ENCODE results near the gene FOXJ1. TPM values are rescaled to one million over a fixed set of nuclear protein-coding genes. Genes with fewer than 3 reads are reported as not detected.

The FOXJ1 gene
- total and polyA plus RNA-seq, 2 donors, result 0.52 to 0.75 TPM

GRCh38 chr17:76132574-76133338 lies 8.3 kb downstream of the FOXJ1 start:
- Histone ChIP-seq H3K4me1 (ENCODE audit: control insufficient read depth in 2 of 2, insufficient read depth in 2 of 2, low read length in 2 of 2) (peaks cover 0 to 18% of the 10 kb centered on the region in 2 donors), H3K27ac (ENCODE audit: low read depth in 1 of 2, low read length in 1 of 2) (no peak overlapping the region), H3K36me3 (ENCODE audit: control insufficient read depth in 2 of 2, insufficient read depth in 2 of 2, low read length in 1 of 2) (no peaks in the 10 kb centered on the region), H3K4me3 (ENCODE audit: low read length in 2 of 2) (no peak overlapping the region), H3K27me3 (ENCODE audit: control insufficient read depth in 2 of 2, insufficient read depth in 1 of 2, low read length in 1 of 2) (peaks cover 0 to 50% of the 10 kb centered on the region in 2 donors), H3K9me3 (ENCODE audit: control insufficient read depth in 2 of 2, insufficient read depth in 1 of 2, low read length in 1 of 2) (no peaks in the 10 kb centered on the region)
- no peak for DNase-seq (ENCODE audit: low read depth in 6 of 9, low spot score in 9 of 9)
- WGBS, result 90% methylated on average over 21 of the region's 21 CpGs

DNA sequence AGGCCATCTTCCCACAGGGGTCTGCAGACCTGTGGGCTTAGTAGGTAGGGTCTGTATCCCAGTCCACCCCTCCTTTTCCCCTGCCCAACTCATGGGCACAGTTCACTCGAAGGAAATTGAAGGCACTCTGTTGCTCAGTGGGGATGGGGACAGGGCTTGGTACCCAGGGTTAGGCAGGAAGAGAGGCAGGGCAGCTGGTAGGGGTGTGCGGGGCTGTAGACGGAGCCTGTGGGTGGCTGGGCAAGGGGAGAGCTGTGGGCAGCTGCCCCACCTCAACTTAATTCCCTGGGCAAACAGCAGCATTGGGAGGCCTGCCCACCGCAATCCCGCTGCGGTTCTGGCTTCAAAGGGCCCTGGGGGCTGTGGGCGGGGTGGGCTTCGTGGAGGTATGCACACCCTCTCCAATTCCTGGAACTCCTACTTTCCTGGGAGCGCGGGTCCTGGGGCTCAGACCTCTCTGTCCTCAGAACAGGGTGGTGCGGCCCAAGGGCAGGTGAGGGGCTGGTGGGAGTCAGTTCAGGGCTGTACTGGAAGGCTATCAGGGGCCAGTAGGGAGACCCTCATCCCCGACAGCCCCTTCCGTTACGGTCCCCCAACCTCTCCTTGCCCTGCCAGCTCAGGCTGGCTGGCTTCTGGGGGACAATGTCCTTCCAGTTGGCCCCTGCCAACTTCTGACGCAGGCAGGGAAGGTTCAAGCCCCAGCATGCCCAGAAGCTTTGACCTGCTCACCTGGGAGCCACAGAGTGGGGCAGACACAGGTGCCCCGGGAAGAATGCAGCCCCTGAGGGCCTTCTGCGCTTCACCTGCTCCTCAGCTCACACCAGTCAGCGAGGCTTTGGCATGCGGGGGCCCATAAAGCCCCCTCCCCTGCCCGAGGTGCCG lies 9.1 kb downstream of the FOXJ1 start:
- H3K4me3 ChIP-seq (ENCODE audit: low read length in 2 of 2), result no peak overlapping the region
- peaks cover 0 to 42% of the 10 kb centered on the region in 2 donors for H3K27me3 ChIP-seq (ENCODE audit: control insufficient read depth in 2 of 2, insufficient read depth in 1 of 2, low read length in 1 of 2)
- H3K9me3 ChIP-seq (ENCODE audit: control insufficient read depth in 2 of 2, insufficient read depth in 1 of 2, low read length in 1 of 2), result no peaks in the 10 kb centered on the region
- H3K4me1 ChIP-seq (ENCODE audit: control insufficient read depth in 2 of 2, insufficient read depth in 2 of 2, low read length in 2 of 2), result peaks cover 0 to 18% of the 10 kb centered on the region in 2 donors
- 94% methylated on average over 21 of the region's 21 CpGs for WGBS
- DNase-seq (ENCODE audit: low read depth in 6 of 9, low spot score in 9 of 9), result no peak
- no peaks in the 10 kb centered on the region for H3K36me3 ChIP-seq (ENCODE audit: control insufficient read depth in 2 of 2, insufficient read depth in 2 of 2, low read length in 1 of 2)
- no peak overlapping the region for H3K27ac ChIP-seq (ENCODE audit: low read depth in 1 of 2, low read length in 1 of 2)

DNA sequence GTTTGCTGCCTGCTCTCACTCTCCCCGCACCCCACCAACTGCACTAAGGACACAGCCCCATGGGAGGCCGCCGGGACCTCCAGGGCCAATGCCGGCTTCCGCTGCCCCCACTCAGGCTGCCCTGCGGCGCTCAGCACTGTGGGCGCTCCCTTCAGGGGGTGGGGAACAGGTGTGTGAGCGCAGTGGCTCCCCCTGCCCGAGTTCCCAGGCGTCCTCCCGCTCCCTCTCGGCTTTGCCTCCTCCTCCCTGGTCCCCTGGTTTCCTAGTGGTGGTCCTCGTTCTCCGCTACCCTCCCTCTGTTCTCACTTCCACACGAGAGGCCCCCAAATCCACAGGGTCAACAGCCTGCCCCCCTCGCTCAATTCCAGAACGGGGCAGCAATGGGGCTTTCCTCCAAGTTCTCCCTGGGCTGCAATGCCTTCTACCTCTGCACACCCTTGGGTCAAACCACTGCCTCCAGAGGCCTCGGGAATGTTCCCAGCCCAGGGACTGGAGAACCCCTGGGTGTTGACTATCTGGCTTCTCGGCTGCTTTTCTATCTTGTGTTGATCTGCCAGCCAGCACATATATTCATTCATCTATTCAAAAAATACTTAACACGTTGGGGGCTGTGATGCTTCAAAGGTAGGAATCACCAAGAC lies 9.9 kb downstream of the FOXJ1 start:
- Histone ChIP-seq H3K9me3 (ENCODE audit: control insufficient read depth in 2 of 2, insufficient read depth in 1 of 2, low read length in 1 of 2) (no peaks in the 10 kb centered on the region), H3K27ac (ENCODE audit: low read depth in 1 of 2, low read length in 1 of 2) (no peak overlapping the region), H3K36me3 (ENCODE audit: control insufficient read depth in 2 of 2, insufficient read depth in 2 of 2, low read length in 1 of 2) (no peaks in the 10 kb centered on the region), H3K27me3 (ENCODE audit: control insufficient read depth in 2 of 2, insufficient read depth in 1 of 2, low read length in 1 of 2) (peaks cover 0 to 34% of the 10 kb centered on the region in 2 donors), H3K4me1 (ENCODE audit: control insufficient read depth in 2 of 2, insufficient read depth in 2 of 2, low read length in 2 of 2) (peaks cover 0 to 18% of the 10 kb centered on the region in 2 donors), H3K4me3 (ENCODE audit: low read length in 2 of 2) (no peak overlapping the region)
- no peak for DNase-seq (ENCODE audit: low read depth in 6 of 9, low spot score in 9 of 9)
- 89% methylated on average over 21 of the region's 21 CpGs for WGBS

- WGBS, result 53% methylated on average over 13 of the region's 13 CpGs
- Histone ChIP-seq H3K9me3 (ENCODE audit: control insufficient read depth in 2 of 2, insufficient read depth in 1 of 2, low read length in 1 of 2) (no peaks in the 10 kb centered on the region), H3K36me3 (ENCODE audit: control insufficient read depth in 2 of 2, insufficient read depth in 2 of 2, low read length in 1 of 2) (no peaks in the 10 kb centered on the region), H3K4me1 (ENCODE audit: control insufficient read depth in 2 of 2, insufficient read depth in 2 of 2, low read length in 2 of 2) (peaks cover 0 to 14% of the 10 kb centered on the region in 2 donors), H3K27me3 (ENCODE audit: control insufficient read depth in 2 of 2, insufficient read depth in 1 of 2, low read length in 1 of 2) (peaks cover 0 to 27% of the 10 kb centered on the region in 2 donors), H3K4me3 (ENCODE audit: low read length in 2 of 2) (no peak overlapping the region), H3K27ac (ENCODE audit: low read depth in 1 of 2, low read length in 1 of 2) (no peak overlapping the region)
- no peak for DNase-seq (ENCODE audit: low read depth in 6 of 9, low spot score in 9 of 9)
Observed at GRCh38 chr17:76130473-76130872, 10.6 kb downstream of the FOXJ1 start.

DNA sequence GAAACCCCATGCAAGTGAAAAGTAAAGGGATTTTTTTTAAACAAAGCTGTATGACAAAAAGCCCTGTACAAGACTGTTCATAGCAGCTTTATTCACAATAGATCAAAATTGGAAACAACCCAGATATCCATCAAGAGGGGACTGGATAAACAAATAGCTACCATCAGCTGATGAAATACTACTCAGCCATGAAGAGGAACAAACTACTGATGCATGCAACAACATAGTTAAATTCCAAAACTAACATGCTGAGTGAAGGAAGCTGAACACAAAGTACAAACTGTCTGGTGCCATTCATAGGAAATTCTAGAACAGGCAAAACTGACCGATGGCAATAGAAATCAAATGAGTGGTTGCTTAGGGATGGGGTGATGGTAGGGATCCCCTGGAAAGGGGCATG lies 15.1 kb downstream of the FOXJ1 start:
- 94% methylated on average over 1 of the region's 1 CpG for WGBS

GRCh38 chr17:76125391-76125675 lies 15.7 kb downstream of the FOXJ1 start:
- Histone ChIP-seq H3K4me3 (ENCODE audit: low read length in 2 of 2) (no peak overlapping the region), H3K36me3 (ENCODE audit: control insufficient read depth in 2 of 2, insufficient read depth in 2 of 2, low read length in 1 of 2) (no peaks in the 10 kb centered on the region), H3K4me1 (ENCODE audit: control insufficient read depth in 2 of 2, insufficient read depth in 2 of 2, low read length in 2 of 2) (peaks cover 3 to 13% of the 10 kb centered on the region in 2 donors), H3K27ac (ENCODE audit: low read depth in 1 of 2, low read length in 1 of 2) (no peak overlapping the region), H3K27me3 (ENCODE audit: control insufficient read depth in 2 of 2, insufficient read depth in 1 of 2, low read length in 1 of 2) (peaks cover 7 to 12% of the 10 kb centered on the region in 2 donors), H3K9me3 (ENCODE audit: control insufficient read depth in 2 of 2, insufficient read depth in 1 of 2, low read length in 1 of 2) (no peaks in the 10 kb centered on the region)
- whole genome bisulfite sequencing, result 95% methylated on average over 5 of the region's 5 CpGs
- DNase-seq (ENCODE audit: low read depth in 6 of 9, low spot score in 9 of 9), result no peak

More for the DNA sequence above, 15.1 kb downstream of the FOXJ1 start:
- Histone ChIP-seq H3K4me1 (ENCODE audit: control insufficient read depth in 2 of 2, insufficient read depth in 2 of 2, low read length in 2 of 2) (peaks cover 3 to 18% of the 10 kb centered on the region in 2 donors), H3K27me3 (ENCODE audit: control insufficient read depth in 2 of 2, insufficient read depth in 1 of 2, low read length in 1 of 2) (peaks cover 7 to 15% of the 10 kb centered on the region in 2 donors), H3K27ac (ENCODE audit: low read depth in 1 of 2, low read length in 1 of 2) (no peak overlapping the region), H3K36me3 (ENCODE audit: control insufficient read depth in 2 of 2, insufficient read depth in 2 of 2, low read length in 1 of 2) (no peaks in the 10 kb centered on the region), H3K9me3 (ENCODE audit: control insufficient read depth in 2 of 2, insufficient read depth in 1 of 2, low read length in 1 of 2) (no peaks in the 10 kb centered on the region), H3K4me3 (ENCODE audit: low read length in 2 of 2) (no peak overlapping the region)
- no peak for DNase-seq (ENCODE audit: low read depth in 6 of 9, low spot score in 9 of 9)

- H3K27me3 ChIP-seq (ENCODE audit: control insufficient read depth in 2 of 2, insufficient read depth in 1 of 2, low read length in 1 of 2), result peaks cover 7 to 12% of the 10 kb centered on the region in 2 donors
- 96% methylated on average over 22 of the region's 22 CpGs for WGBS
Observed at GRCh38 chr17:76124582-76125390, 16.3 kb downstream of the FOXJ1 start.

GRCh38 chr17:76123749-76124581 lies 17.1 kb downstream of the FOXJ1 start:
- no peak for DNase-seq (ENCODE audit: low read depth in 6 of 9, low spot score in 9 of 9)
- 85% methylated on average over 9 of the region's 9 CpGs for WGBS

More at GRCh38 chr17:76124582-76125390, 16.3 kb downstream of the FOXJ1 start:
- H3K36me3 ChIP-seq (ENCODE audit: control insufficient read depth in 2 of 2, insufficient read depth in 2 of 2, low read length in 1 of 2), result no peaks in the 10 kb centered on the region
- DNase-seq (ENCODE audit: low read depth in 6 of 9, low spot score in 9 of 9), result no peak
- peaks cover 3 to 12% of the 10 kb centered on the region in 2 donors for H3K4me1 ChIP-seq (ENCODE audit: control insufficient read depth in 2 of 2, insufficient read depth in 2 of 2, low read length in 2 of 2)
- H3K4me3 ChIP-seq (ENCODE audit: low read length in 2 of 2), result no peak overlapping the region
- no peak overlapping the region for H3K27ac ChIP-seq (ENCODE audit: low read depth in 1 of 2, low read length in 1 of 2)
- H3K9me3 ChIP-seq (ENCODE audit: control insufficient read depth in 2 of 2, insufficient read depth in 1 of 2, low read length in 1 of 2), result no peaks in the 10 kb centered on the region

More at GRCh38 chr17:76123749-76124581, 17.1 kb downstream of the FOXJ1 start:
- Histone ChIP-seq H3K4me1 (ENCODE audit: control insufficient read depth in 2 of 2, insufficient read depth in 2 of 2, low read length in 2 of 2) (peaks cover 3 to 12% of the 10 kb centered on the region in 2 donors), H3K27ac (ENCODE audit: low read depth in 1 of 2, low read length in 1 of 2) (no peak overlapping the region), H3K9me3 (ENCODE audit: control insufficient read depth in 2 of 2, insufficient read depth in 1 of 2, low read length in 1 of 2) (no peaks in the 10 kb centered on the region), H3K4me3 (ENCODE audit: low read length in 2 of 2) (no peak overlapping the region), H3K27me3 (ENCODE audit: control insufficient read depth in 2 of 2, insufficient read depth in 1 of 2, low read length in 1 of 2) (peaks cover 7 to 12% of the 10 kb centered on the region in 2 donors), H3K36me3 (ENCODE audit: control insufficient read depth in 2 of 2, insufficient read depth in 2 of 2, low read length in 1 of 2) (no peaks in the 10 kb centered on the region)

Data from thymus (tissue), 11 donors.